Lower lobe of right lung (tissue), 2 donors: Measurements from ENCODE around the gene ACAN. TPM values are rescaled to one million over a fixed set of nuclear protein-coding genes. Genes with fewer than 3 reads are reported as not detected.

Experiments used
- ATAC-seq, 2 donors: fragments of 200-7000 bp; cut with Tn5 transposase; one replicate each; pipeline ENCODE4 v1.9.1; 2020 to 2022; ENCODE audit warnings: mild to moderate bottlenecking in 2 of 2, moderate library complexity in 2 of 2
- DNase-seq: peaks from one replicate; pipeline ENCODE4 v3.0.0-alpha.2; 2020
- H3K27ac ChIP-seq: fragments of 200-600 bp; one replicate; pipeline ENCODE4 v1.8.0; 2022
- H3K27me3 ChIP-seq: fragments of 200-600 bp; one replicate; pipeline ENCODE4 v1.8.0; 2022; ENCODE audit warnings: low read depth
- H3K36me3 ChIP-seq: fragments of 200-600 bp; one replicate; pipeline ENCODE4 v1.8.0; 2022; ENCODE audit warnings: mild to moderate bottlenecking
- H3K4me1 ChIP-seq: fragments of 200-600 bp; one replicate; pipeline ENCODE4 v1.8.0; 2022
- H3K4me3 ChIP-seq: fragments of 200-600 bp; one replicate; pipeline ENCODE4 v1.8.0; 2022; ENCODE audit warnings: mild to moderate bottlenecking
- H3K9me3 ChIP-seq: fragments of 200-600 bp; one replicate; pipeline ENCODE4 v1.8.0; 2022
- intact Hi-C: fragments of 100-400 bp; cut with DNase I; formaldehyde crosslinking; loops from one replicate; pipeline ENCODE4 v1.11.0; 2022
- total RNA-seq: library from RNA; stranded (reverse); fragmentation: NEBNext Ultra II Directional; extraction: Animal tissue kit (Norgen Biotek cat#: 25700); gene quantifications from one replicate; pipeline ENCODE4 v1.2.1, GENCODE V29; 2021
- TF ChIP-seq, protein P1 (sequence below): fragments of 200-600 bp; IDR thresholded peaks from one replicate; pipeline ENCODE4 v1.8.0; 2022; ENCODE audit warnings: antibody characterized with exemption, mild to moderate bottlenecking
- donor health status: DM: no; HTN: yes; CAD: no; lungs with severe emphysema.

Gene ACAN
- total RNA-seq, 1 donor from 2014 or later = 0.12 TPM

DNA sequence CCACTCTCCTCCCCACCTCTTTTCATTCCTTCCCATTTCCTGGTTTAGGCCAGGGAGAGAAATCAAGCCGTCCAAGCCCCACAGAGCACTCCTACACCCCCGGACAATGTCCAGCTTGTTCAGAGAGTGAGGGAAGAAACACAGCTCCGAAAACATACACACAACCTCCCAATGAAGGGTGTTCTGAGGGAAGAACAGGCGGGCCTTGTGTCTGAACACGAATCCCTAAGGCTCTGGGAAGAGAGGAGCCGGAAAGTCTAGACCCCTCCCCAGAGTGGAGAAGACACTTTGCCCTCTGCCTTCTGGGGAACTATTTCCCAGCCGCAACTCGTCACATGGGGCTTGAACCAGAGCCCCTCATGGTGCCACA is 30.5 kb downstream of the ACAN start:
- DNase-seq (no peak), ATAC-seq (no peak)
- no peaks in the 10 kb centered on the region for H3K4me1 ChIP-seq
- H3K36me3 ChIP-seq = no peaks in the 10 kb centered on the region
- H3K9me3 ChIP-seq = no peaks in the 10 kb centered on the region
- no peak overlapping the region for H3K27ac ChIP-seq
- no peaks in the 10 kb centered on the region for H3K27me3 ChIP-seq
- TF ChIP-seq, protein P1, sequence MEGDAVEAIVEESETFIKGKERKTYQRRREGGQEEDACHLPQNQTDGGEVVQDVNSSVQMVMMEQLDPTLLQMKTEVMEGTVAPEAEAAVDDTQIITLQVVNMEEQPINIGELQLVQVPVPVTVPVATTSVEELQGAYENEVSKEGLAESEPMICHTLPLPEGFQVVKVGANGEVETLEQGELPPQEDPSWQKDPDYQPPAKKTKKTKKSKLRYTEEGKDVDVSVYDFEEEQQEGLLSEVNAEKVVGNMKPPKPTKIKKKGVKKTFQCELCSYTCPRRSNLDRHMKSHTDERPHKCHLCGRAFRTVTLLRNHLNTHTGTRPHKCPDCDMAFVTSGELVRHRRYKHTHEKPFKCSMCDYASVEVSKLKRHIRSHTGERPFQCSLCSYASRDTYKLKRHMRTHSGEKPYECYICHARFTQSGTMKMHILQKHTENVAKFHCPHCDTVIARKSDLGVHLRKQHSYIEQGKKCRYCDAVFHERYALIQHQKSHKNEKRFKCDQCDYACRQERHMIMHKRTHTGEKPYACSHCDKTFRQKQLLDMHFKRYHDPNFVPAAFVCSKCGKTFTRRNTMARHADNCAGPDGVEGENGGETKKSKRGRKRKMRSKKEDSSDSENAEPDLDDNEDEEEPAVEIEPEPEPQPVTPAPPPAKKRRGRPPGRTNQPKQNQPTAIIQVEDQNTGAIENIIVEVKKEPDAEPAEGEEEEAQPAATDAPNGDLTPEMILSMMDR = no peak
- intact Hi-C loops = no loop called here
- H3K4me3 ChIP-seq = no peak overlapping the region

DNA sequence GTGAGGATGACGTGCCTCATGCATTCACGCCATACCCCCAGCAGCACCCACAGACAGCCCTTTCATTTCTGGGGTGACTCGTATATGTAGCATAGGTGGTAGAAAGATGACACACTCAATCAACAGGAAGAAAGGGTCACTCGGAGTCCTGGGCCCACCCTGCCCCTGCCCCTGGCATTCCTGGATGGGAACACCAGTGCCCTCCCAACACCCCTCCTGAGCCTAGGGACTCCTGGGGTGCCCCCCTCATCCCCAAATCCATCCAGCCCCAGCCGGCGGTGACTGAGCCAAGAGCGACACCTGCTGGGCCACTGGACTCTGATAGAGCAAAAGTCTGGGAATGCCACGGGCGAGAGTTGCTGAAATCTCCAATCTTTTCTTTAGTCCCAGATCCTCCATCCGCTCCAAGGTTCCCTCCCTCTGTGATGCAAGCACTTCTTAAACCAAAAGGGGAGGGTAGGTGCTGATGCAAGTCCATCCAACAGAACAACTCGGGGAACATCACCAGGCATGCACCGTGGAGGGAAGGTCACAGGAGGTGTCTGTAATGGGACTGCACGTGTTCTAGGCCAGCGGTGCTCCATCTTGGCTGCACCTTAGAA is 31.1 kb downstream of the ACAN start:
- Histone ChIP-seq H3K4me3 (no peak overlapping the region), H3K27ac (no peak overlapping the region), H3K9me3 (no peaks in the 10 kb centered on the region), H3K4me1 (no peaks in the 10 kb centered on the region), H3K36me3 (no peaks in the 10 kb centered on the region), H3K27me3 (no peaks in the 10 kb centered on the region)
- intact Hi-C loops = no loop called here
- ATAC-seq (peak; percentile 40 to 55), DNase-seq (no peak)
- TF ChIP-seq, protein P1 = peak; percentile 47

DNA sequence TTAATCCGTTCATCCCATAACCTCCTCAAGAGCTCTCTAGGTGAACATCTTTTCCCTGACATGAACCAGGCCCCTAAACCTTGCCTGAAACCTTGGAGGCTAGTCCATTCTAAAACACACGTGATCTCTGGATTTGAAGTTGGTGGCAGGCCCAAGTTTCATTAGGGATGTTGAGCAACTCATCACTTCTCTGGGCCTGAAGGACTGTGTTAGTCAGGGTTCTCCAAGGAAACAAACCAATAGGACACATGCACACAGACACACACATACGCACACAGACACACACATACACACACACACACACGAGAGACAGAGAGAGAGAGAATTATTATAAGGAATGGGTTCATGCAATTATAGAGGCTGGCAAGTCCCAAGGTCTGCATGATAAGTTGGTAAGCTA is 31.9 kb downstream of the ACAN start:
- Histone ChIP-seq H3K4me1 (no peaks in the 10 kb centered on the region), H3K27me3 (peaks cover 6% of the 10 kb centered on the region), H3K9me3 (no peaks in the 10 kb centered on the region), H3K4me3 (no peak overlapping the region), H3K36me3 (no peaks in the 10 kb centered on the region), H3K27ac (no peak overlapping the region)
- ATAC-seq (no peak), DNase-seq (no peak)
- intact Hi-C loops = no loop called here
- TF ChIP-seq, protein P1 = no peak

DNA sequence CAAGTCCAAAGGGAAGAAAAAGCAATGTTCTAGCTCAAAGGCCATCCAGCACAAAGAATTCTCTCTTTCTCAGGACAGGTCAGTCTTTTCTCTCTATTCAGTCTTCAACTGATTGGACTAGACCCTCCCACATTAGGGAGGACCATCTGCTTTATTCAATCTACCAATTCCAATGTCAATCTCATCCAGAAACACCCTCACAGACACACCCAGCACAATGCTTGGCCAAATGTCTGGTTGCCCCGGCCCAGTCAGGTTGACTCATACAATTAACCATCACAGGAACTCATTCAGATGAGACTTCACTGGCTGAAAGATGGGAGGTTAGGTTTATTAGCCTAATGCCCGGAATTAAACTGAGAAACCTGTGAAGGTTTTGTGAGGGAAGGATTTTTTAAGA is 32.4 kb downstream of the ACAN start:
- Histone ChIP-seq H3K36me3 (no peaks in the 10 kb centered on the region), H3K27ac (no peak overlapping the region), H3K9me3 (no peaks in the 10 kb centered on the region), H3K4me1 (no peaks in the 10 kb centered on the region), H3K4me3 (no peak overlapping the region), H3K27me3 (peaks cover 6% of the 10 kb centered on the region)
- ATAC-seq (no peak), DNase-seq (no peak)
- intact Hi-C loops = no loop called here
- TF ChIP-seq, protein P1 = no peak

DNA sequence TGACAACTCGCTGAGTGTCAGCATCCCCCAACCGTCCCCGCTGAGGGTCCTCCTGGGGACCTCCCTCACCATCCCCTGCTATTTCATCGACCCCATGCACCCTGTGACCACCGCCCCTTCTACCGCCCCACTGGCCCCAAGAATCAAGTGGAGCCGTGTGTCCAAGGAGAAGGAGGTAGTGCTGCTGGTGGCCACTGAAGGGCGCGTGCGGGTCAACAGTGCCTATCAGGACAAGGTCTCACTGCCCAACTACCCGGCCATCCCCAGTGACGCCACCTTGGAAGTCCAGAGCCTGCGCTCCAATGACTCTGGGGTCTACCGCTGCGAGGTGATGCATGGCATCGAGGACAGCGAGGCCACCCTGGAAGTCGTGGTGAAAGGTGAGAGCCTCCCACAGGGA is 35.4 kb downstream of the ACAN start:
- no peaks in the 10 kb centered on the region for H3K36me3 ChIP-seq
- DNase-seq (no peak), ATAC-seq (no peak)
- intact Hi-C loops = no loop called here
- H3K9me3 ChIP-seq = no peaks in the 10 kb centered on the region
- no peak overlapping the region for H3K4me3 ChIP-seq
- peaks cover 10% of the 10 kb centered on the region for H3K27me3 ChIP-seq
- TF ChIP-seq, protein P1 = no peak
- no peak overlapping the region for H3K27ac ChIP-seq
- no peaks in the 10 kb centered on the region for H3K4me1 ChIP-seq
